GM19238 (cell line): Measurements from ENCODE around the gene TBK1.

Experiments used
- DNase-seq: peaks from one replicate; pipeline ENCODE4 v3.0.0; 2011; ENCODE audit warnings: low spot score; ENCODE audit not compliant: insufficient read length

Gene TBK1

DNA sequence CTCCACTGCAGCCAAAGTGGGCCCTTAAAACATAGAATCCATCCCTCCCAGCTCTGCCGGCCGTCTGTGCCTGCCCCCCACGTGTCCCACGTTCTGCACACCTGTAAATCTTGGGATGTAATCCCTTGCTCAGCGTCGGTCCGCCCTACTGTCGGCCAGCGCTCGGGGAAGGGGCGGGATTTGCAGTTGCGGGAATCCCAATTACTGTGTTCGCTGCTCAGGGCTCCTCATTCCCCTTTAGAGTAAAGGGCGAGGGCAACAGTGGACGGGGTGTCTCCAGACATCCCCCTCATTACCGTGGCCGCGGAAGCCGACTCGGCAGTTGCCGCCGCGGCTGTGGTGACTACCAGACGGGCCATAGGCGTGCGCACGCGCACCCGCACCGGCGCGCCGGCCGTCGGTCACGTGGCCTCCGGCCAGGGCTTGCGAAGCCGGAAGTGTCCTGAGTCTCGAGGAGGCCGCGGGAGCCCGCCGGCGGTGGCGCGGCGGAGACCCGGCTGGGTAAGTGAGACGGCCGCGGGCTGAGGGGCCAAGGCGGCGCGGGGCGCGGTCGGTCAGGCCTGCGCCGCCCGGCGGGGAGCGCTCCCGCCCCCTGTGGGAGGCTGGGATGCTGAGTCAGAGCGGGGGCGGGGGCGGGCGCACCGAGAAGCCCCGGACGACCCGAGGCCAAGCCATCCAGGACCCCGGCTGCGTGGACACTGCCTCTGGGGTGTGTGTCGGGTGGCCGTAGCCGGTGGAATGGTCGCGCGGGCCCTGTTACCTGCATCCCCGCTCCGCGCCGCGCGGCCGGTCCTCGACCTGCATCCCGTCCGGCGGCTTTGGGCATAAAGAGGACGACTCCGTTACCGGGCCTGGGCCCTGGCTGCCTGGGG is at the start of gene TBK1:
TSS of gene TBK1 (plus strand) at position 434 of the 872 bp plus-strand sequence. CDS start 3,751 bp downstream, outside the sequence.
- peak; percentile 84 for DNase-seq

DNA sequence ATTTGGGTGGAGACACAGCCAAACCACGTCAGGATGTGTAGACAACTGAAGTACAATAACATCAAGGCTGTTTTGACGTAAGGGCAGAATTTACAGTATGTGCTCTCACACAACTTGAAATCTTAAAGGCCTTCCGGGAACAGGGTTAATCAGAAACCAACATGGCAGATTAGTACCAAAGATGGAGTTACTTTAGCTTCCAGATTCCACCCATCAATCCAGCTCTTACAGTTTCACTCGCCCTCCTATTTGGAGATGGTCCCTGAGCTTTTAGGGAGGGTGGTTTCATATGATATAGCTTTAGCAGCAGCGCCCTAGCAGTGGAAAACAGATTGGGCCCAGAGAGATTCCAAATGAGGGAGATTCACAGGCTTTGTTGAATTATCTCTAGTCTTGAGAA is 49.7 kb upstream of the TBK1 start:
- DNase-seq, result no peak

DNA sequence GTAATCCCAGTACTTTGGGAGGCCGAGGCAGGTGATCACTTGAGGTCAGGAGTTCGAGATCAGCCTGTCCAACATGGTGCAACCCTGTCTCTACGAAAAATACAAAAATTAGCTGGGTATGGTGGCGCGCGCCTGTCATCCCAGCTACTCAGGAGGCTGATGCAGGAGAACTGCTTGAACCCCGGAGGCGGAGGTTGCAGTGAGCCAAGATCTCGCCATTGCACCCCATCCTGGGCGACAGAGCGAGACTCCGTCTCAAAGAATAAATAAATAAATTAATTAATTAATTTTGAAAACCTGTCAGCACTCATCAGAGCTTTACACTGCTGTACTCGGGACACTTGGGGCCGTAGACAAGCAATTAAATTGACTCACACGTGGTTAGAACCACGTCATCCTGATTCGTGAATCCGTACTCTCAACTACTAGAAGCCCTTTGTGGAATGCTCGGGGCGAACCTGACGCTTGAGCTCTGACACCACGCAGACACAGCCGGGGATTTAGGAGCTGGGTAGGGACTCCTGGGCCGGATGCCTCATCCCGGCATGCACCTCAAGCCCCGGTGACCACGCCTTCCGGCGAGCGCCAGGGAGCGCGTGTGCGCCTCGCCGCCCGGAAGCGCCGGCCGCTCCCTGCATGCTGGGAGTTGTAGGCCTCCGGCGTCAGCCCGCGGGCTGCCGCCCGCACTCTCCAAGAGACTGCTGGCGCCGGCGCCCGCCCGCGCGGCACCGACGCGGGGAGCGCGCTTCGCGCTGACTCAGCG is 48.0 kb upstream of the TBK1 start, which contains the start of gene XPOT:
TSS of gene XPOT (plus strand) at position 686 of the 763 bp plus-strand sequence. CDS start 5,644 bp downstream, outside the sequence.
- peak; percentile 94 for DNase-seq

DNA sequence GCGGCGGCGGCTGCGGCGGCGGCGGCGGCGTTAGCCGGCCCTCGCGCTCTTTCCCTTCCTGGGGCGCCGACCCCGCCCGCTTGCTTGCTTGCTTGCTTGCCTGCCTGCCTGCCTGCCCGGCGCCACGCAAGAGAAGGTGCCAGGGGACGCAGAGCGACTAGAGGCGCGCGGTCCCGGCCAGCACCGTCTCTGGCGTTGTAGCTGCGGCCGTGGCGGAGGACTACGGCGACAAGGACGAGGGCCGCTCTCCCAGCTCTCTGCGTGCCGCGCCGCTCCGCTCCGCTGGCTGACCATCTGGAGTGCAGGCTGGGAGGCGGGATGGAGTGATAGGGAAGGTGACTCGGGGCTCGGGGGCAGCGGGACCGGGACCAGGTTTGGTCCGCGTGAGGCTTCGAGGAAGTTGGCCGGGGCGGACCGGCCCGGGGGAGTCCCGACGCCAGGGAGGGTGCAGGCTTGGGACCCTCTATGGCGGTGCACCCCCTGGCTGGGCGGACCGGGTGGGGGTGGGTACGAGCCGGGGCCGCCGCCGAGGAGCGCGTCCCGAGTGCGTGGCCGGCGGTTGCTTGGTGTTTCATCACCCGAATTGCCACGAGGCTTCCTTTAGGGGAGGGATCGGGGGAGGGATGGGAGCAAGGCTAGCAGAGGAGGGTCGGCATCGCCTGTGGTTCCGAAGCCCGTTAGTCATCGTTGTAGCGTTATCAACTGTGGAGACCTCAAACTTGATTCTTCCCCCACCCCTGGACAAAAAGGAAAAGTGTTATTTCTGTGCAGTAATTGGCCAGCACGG is 47.3 kb upstream of the TBK1 start:
- DNase-seq, result peak; percentile 42

DNA sequence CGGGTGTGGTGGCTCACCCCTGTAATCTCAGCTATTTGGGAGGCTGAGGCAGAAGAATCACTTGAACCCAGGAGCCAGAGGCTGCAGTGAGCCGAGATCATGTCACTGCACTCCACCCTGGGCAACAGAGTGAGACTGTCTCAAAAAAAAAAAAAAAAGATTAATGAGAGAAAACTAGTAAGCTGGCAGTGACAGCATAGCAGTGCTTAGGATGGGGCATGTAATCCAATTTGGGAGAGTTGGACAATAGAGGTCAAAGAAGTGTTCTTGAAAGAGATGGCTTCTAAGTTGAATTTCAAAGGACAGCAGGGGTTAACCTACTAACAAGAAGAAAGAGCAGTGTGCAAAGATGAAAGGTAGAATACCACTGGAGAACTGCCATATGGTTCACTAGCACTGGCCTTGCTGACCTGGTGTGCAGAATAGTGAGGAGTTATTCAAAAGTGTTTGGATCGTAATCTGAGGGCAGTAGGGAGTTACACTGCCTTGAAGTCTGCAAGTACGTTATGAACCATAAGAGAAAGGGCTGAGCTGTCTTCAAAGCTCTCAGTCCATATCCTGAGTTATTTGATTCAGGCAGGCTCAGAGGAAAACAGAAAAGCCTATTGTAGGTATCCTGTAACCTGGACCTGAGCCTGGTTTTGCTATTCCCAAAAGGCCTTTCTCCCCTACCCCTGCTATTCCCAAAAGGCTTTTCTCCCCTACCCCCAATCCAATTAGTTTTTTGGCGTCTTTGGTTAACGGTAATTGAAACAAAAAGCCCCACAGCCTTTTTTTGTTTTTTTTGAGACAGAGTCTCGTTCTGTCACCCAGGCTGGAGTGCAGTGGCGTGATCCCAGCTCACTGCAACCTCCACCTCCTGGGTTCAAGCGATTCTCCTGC is 44.3 kb upstream of the TBK1 start:
- no peak for DNase-seq

DNA sequence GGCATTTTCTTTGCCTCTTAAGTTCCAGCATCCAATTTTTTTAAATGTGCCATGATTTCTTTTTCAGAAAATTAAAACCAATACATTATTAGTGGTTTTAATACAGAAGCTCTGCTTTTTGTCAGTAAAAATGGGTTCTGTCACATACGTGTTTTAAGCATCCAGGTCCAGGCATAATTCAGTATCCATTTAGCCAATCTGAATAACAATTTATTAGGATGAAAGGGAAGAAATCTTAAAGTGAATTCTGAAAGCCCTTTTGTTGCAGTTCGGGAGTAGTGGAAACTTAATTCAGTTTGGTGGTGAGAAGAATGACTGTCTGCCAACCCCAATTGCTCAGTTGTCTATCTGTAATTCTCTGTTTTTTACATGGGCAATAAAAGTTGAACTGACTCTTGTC is 40.5 kb upstream of the TBK1 start:
- DNase-seq, result no peak

DNA sequence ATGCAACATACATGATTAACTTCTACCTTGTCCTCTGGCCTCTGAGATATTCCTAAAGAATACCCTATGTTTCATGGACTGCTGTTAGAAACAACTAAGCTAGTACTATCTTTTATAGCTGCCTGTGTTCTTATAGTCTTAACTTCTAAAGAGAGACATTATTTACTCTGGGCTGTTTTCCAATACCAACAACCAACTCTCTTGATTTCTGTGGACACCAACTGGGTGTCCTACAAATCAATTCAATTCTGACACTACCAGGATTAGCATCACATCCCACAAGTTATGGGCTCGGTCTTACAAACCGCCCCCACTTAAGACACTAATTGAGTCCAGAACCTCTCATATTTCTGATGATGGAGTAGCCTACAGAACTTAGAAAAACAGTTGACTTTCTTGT is 39.5 kb upstream of the TBK1 start:
- DNase-seq, result no peak

DNA sequence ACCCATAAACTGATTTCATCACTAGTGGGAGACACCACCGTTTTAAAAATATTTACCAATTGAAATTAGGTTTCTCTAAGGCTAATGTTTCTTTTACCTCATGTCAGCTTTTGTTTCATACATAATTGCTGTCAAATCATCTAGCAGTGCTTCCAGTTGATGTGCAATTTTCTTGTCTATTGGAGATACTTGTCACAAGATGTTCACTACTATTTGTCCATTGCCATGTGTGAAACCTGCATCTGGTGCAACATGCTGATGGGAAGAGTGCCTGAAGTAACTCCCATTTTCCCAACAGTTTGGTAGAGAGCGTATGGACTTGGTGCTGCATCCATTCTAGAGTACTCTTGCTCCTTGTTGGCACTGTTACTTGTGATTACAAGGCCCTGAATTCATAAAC is 38.0 kb upstream of the TBK1 start:
- DNase-seq, result no peak

DNA sequence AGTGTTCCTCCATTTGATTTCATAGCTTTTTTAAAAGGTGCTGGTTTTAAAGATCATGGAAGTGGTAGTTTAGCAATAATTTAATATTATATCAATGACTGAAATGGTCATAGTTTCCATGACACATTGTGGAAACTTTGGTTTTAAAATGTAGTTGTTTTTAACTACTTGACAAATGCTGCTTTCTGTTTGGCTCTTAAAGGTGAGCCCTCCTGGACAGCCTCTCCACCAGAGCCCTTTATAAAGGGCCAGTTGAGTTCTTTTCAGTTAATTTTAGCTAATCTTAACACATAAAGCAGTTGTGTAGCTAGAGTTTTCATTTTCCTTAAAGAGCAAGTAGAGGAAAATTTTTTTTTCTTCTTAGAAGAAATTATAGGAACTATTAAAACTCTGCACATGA is 33.7 kb upstream of the TBK1 start:
- no peak for DNase-seq

DNA sequence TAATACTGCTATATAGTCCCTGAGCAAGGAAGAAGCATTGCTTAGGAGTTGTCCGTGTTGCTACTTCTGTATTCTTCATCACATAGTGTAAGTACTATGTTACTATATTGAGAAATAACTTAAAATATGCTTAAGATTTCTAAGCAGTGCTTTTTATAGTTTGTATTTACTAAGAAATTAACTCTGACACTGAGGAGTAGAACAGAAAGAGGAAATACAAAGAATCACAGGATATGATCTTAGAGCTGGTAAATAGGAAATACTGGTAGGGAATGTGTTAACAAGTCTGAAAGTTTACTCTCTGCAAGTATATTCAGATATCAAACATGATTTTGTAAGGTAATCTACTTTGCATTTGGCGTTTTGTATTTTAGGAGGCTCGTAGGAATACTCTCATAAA is 32.2 kb upstream of the TBK1 start:
- DNase-seq, result no peak

DNA sequence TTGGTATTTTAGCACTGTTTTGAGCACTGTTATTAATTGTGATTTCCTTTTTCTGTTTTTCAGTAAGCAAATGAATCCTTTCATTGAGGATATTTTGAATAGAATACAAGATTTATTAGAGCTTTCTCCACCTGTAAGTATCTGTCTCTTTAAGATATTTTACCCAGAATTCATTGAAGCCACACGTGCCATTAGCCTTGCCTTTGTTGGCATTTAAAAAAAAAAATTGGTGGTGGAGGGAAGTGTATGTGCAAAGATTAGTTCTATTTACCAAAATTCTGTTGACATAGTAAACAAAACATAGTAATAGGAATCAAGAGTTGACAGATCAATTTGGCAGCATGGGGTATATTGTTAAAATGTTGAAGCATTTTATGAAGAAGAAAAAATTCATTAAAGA is 23.9 kb upstream of the TBK1 start:
- DNase-seq, result no peak

DNA sequence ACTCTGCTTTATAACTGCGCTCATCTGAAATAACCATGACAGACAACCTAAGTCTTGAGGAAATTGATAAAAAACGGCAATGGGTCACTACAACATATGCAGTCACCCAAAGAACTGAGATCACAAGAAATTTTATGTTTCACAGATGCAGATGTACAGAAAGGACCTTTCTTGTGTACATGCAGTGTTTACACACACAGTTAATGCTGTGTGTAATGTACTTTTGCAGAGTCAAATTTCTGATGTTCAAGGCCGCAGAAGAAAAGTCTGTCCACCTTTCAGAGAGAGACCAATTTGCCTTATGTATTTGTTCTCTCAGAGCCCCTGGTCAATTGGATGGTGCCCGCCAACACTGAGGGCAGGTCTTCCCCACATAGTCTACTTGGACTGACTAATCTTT is 23.0 kb upstream of the TBK1 start:
- no peak for DNase-seq

DNA sequence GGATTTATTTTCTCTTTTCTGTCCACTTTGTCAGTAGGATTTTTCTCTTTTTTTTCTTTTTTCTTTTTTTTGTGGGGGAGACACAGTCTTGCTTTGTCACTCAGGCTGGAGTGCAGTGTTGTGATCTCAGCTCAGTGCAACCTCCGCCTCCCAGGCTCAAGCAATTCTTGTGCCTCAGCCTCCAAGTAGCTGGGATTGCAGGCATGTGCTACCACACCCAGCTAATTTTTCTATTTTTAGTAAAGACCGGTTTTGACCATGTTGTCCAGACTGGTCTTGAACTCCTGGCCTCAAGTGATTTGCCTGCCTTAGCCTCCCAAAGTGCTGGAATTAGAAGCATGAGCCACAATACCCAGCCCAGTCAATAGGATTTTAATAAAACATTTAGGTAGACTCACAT is 21.0 kb upstream of the TBK1 start:
- no peak for DNase-seq

DNA sequence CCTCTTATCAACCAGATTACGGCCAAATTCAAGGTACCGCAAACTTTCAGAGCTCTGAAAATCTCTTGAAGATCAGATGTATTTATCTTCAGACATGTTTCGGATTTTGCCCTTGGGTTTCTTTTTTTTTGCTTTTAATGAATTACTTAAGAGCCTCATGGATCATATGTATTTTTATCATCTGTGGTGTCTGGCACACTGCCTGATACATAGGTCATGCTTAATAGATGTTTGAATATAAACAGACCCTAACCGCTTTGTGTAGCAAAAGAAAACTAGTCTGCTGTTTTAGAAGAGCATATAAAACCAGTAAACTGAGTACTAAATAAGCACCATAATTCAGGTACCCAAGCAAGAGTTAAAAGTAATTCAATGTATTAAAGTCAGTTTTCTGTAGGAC is 20.1 kb upstream of the TBK1 start:
- no peak for DNase-seq

DNA sequence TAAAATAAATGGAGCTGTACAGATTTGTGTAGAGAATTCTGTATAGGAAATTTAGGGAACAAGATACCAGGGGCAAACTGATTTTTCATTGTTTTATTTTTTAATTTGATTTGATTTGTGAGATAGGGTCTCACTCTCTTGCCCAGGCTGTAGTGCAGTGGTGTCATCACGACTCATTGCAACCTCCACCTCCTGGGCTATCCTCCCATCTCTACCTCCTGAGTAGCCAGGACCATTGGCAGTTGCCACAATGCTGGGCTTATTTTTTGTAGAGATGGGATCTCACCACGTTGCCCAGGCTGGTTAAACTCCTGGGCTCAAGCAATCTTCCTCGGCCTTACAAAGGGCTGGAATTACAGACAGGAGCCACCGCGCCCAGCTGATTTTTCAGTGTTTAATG is 18.0 kb upstream of the TBK1 start:
- DNase-seq, result no peak

DNA sequence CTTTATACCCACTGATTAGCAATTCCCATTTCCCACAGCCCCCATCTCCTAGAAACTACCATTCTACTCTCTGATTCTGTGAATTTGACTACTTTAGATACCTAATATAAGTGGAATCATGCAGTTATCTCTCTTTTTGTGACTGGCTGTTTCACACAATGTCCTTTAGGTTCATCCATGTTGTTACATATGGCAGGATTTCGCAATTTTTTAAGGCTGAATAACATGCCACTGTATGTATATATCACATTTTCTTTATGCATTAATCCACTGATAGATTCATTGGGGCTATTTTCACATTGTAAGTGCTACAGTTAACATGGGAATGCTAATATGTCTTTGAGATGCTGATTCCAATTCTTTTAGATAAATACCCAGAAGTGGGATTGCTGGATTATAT is 11.8 kb upstream of the TBK1 start:
- DNase-seq, result no peak

DNA sequence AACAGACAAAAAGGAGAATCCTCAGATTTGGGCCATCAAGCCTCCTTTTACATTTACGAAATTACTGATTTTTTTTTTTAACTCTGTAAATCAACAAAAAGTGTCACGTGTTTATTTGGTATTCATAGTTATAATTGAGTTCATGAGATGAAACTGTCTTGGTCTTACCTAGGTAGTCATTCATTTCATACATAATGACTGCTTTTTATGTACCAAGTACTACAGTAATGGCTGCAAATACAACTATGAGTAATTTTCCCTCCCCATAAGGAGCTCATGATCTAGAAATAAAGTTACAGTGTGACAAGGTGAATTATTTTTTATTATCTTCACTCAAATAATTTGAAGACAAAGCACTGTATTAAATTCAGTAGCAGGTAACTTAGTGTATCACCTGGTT is 6.4 kb upstream of the TBK1 start:
- no peak for DNase-seq

DNA sequence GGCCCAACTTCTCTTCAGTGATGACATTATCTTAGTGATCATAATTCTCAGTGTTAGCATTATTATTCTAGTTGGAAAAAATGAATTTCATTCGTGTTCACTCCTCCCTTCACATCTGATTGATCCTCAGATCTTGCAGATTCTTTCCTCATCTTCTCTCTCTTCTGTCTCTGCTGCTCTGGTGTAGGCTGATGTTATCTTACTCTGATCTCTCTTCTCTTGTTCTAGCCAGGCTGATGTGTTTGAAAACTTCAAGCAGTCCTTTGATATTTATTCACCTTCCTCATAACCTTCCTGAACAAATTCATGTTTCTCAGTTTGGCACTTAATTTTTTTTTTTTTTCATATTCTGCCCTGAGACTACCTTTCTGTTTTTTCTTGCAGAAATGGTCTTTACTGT is 5.6 kb upstream of the TBK1 start:
- DNase-seq, result no peak

DNA sequence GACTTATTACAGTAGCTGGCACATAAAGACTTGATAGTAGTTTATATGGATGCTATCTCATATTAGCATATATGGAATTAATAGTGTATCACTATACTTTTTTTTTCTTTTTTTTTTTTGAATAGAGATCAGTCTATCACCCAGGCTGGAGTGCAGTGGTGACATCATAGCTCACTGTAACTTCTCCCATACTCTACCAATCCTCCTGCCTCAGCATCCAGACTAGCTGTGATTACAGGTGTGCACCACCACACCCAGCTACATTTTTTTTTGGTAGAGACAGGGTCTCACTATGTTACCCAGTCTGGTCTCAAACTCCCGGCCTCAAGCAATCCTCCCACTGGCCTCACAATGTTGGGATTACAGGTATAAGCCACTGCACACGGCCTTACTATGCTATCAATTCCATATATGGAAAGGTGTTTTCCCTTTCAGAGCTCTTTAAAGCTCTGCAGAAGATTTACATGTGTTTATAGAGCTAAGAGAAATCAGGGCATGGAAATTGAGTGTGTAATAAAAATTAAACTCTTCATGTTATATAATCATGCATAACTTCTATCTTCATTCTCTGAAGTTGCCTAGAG is 1.8 kb upstream of the TBK1 start:
- no peak for DNase-seq

DNA sequence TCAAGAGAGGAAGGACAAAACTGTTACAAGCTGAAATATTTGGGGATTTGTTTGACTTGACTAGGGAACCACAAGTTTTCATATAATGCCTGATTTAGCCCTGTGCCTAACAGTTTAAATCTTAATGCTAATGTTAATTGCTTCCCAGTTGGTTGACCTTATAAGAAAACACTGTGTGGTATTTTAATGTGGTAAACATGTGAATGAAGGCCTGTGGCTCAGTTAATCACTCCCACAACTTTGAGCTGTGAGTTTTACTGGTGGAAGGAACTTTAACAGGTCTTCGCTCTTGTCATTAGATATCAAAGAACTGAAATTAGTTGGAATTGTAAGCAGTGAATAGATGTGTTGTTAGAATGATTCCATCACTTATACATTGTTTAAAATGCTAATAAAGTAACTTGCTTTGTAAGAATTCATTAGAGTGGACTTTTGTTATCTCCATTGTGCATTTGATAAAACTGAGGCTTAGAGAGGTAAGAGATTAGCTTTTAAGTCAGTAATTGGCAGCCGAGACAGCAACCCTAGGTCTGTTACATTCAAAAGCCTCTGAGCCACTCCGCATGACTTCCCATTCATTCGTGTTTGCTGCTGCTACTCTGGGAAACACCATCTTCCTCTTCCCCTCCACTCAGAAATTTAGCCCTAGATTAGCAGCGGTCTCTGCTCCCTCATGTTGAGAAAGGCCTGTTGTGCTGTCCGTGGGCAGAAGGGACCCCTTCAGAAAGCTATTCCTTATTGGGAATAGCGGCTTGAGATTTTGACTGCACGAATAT is 1.0 kb upstream of the TBK1 start:
- no peak for DNase-seq
